ENCODE data around the gene ACBD6. TPM values are rescaled to one million over a fixed set of nuclear protein-coding genes. Genes with fewer than 3 reads are reported as not detected.

ACBD6 gene
- total and polyA plus RNA-seq, 2 of the 4 experiments (the other 2 are of a cell fraction): 52.5 to 59.1 TPM

- peak; percentile 98 for TF ChIP-seq RAD21 (IDR thresholded peaks at IDR 0.05; ENCODE audit: low read length)
- no peak for TF ChIP-seq RFX5 (IDR thresholded peaks at IDR 0.05; ENCODE audit: low read depth, low read length)
Measured at GRCh38 chr1:180515857-180516388, 13.5 kb upstream of the ACBD6 start (continued).

- intact Hi-C loops (cut with micrococcal nuclease) (loop anchor here (5.0 to 10.0 kb wide), 3 partner anchors 347 to 627 kb away; partner anchors contain the start of gene STX6), in situ Hi-C loops (cut with MboI; ENCODE audit: low sequenced_read_pairs) (loop anchor here (5.0 to 10.0 kb wide), 2 partner anchors 569 to 637 kb away; partner anchors contain the start of gene IER5), dilution Hi-C loops (cut with HindIII; ENCODE audit: low sequenced_read_pairs, unreplicated experiment) (no loop called here)
- H3K18ac ChIP-seq (ENCODE audit: low read depth, low read length): peak overlapping the region; percentile 90
- H2AFZ ChIP-seq (replicated peaks; ENCODE audit: low read length, poor library complexity): no peak overlapping the region
- no peaks in the 10 kb centered on the region for H3K9me1 ChIP-seq (ENCODE audit: insufficient read depth, low read length)
- ATAC-seq (ENCODE audit: low read depth) (0 out of 2 replicates have a peak, but pooled peaks have one; percentile 21), DNase-seq (no peak)
- no peaks in the 10 kb centered on the region for H3K9me3 ChIP-seq (ENCODE audit: control insufficient read depth, insufficient read depth, low read length)
- WGBS, 2 experiments (ENCODE audit: extremely low coverage in 2 of 2, insufficient read length in 1 of 2): 27% methylated on average over 2 of the region's 3 CpGs; no CpG with 5 or more reads in 1 of the 2 experiments
- H2BK120ac ChIP-seq (ENCODE audit: low read depth, low read length): peak overlapping the region; percentile 94
- ChIA-PET CTCF (interaction anchor here (0.6 to 2.6 kb wide), 9 partner anchors 11 to 627 kb away, joined by 3 to 19 read pairs (median 3); partner anchors contain the start of gene ACBD6), POLR2A (ENCODE audit: unreplicated experiment) (interaction anchor here (0.7 kb wide), 1 partner anchor 347 kb away, joined by 6 read pairs; no protein-coding TSS in a partner anchor)
- peak overlapping the region; percentile 85 for H3K23ac ChIP-seq (ENCODE audit: low read depth, low read length)
- H3K36me3 ChIP-seq (ENCODE audit: control insufficient read depth, insufficient read depth, low read length): no peaks in the 10 kb centered on the region
- peak overlapping the region; percentile 88 for H3K4ac ChIP-seq (ENCODE audit: low read depth, low read length)
- no peak overlapping the region for H3K4me3 ChIP-seq (ENCODE audit: insufficient read depth, low read depth, low read length)
- peak overlapping the region; percentile 92 for H4K91ac ChIP-seq (ENCODE audit: insufficient read depth, low read depth, low read length)
- no peaks in the 10 kb centered on the region for H4K20me1 ChIP-seq (ENCODE audit: insufficient read depth, low read length)
- H2AK5ac ChIP-seq (ENCODE audit: low read depth, low read length): peak overlapping the region; percentile 77; the same call in 1 of the 2 replicates
- no peaks in the 10 kb centered on the region for H3K79me1 ChIP-seq (ENCODE audit: low read depth in 1 of 2, low read length in 2 of 2)
- peak overlapping the region; percentile 98 for H3K27ac ChIP-seq (ENCODE audit: insufficient read depth, low read length)
- peak overlapping the region; percentile 98 for H2BK5ac ChIP-seq (ENCODE audit: low read depth, low read length, poor library complexity, severe bottlenecking)
- H2AK9ac ChIP-seq (replicated peaks; ENCODE audit: low read depth, low read length, poor library complexity): no peak overlapping the region
- BruUV-seq (replicated peaks): no TSS peak
- peak overlapping the region; percentile 28 to 87; a peak in 3 of 4 replicates for H4K8ac ChIP-seq (ENCODE audit: low read depth in 2 of 2, low read length in 2 of 2)
- peak overlapping the region; percentile 97 for H4K5ac ChIP-seq (ENCODE audit: low read depth, low read length)
- peaks cover 8% of the 10 kb centered on the region for H3K4me1 ChIP-seq (ENCODE audit: control insufficient read depth, insufficient read depth, low read length)
- peak overlapping the region; percentile 88 for H3K9ac ChIP-seq (ENCODE audit: low read depth, low read length)
- TF ChIP-seq RFX5 (IDR thresholded peaks at IDR 0.05; ENCODE audit: low read depth, low read length) (no peak), USF2 (IDR thresholded peaks at IDR 0.05; ENCODE audit: low read depth, low read length) (no peak), NFE2L2 (IDR thresholded peaks at IDR 0.05; ENCODE audit: low read depth, low read length) (no peak), SMC3 (IDR thresholded peaks at IDR 0.05; ENCODE audit: low read depth, low read length) (no peak), RCOR1 (IDR thresholded peaks at IDR 0.05; ENCODE audit: insufficient replicate concordance, low read length) (no peak), MXI1 (IDR thresholded peaks at IDR 0.05; ENCODE audit: borderline replicate concordance, low read depth, low read length) (no peak), CTCF (conservative IDR thresholded peaks at IDR 0.05; ENCODE audit: low read depth, low read length) (no peak), CHD1 (IDR thresholded peaks at IDR 0.05; ENCODE audit: low read depth, low read length) (no peak), CEBPB (IDR thresholded peaks at IDR 0.05; ENCODE audit: low read depth, low read length) (no peak), FOS (IDR thresholded peaks at IDR 0.05; ENCODE audit: low read depth, low read length) (no peak), POLR2A (IDR thresholded peaks at IDR 0.05; ENCODE audit: low read depth, low read length) (no peak), MAFK (IDR thresholded peaks at IDR 0.05; ENCODE audit: low read depth, low read length) (no peak), RAD21 (IDR thresholded peaks at IDR 0.05; ENCODE audit: low read length) (no peak)
- H2BK15ac ChIP-seq (ENCODE audit: low read depth, low read length): peak overlapping the region; percentile 76; the same call in 2 of the 3 replicates
- H3K27me3 ChIP-seq (ENCODE audit: control insufficient read depth, insufficient read depth, low read length): no peaks in the 10 kb centered on the region
- H3K56ac ChIP-seq (ENCODE audit: extremely low read depth, insufficient read depth, low read length): peak overlapping the region; percentile 83; the same call in 1 of the 2 replicates
- peak overlapping the region; percentile 90 for H2BK20ac ChIP-seq (ENCODE audit: low read depth, low read length)
- H3K4me2 ChIP-seq (ENCODE audit: low read depth, low read length): no peak overlapping the region; the same call in 1 of the 2 replicates
- peak overlapping the region; percentile 54; the same call in 1 of the 2 replicates for H3K14ac ChIP-seq (replicated peaks; ENCODE audit: low read depth, low read length)
Measured at GRCh38 chr1:180515364-180515763, 13.0 kb upstream of the ACBD6 start.
